Measurements from ENCODE around the gene ABCD4. TPM values are rescaled to one million over a fixed set of nuclear protein-coding genes. Genes with fewer than 3 reads are reported as not detected.

Gene ABCD4
- total and polyA plus RNA-seq, 4 donors, result 20.4 to 34.4 (median 29.1) TPM

DNA sequence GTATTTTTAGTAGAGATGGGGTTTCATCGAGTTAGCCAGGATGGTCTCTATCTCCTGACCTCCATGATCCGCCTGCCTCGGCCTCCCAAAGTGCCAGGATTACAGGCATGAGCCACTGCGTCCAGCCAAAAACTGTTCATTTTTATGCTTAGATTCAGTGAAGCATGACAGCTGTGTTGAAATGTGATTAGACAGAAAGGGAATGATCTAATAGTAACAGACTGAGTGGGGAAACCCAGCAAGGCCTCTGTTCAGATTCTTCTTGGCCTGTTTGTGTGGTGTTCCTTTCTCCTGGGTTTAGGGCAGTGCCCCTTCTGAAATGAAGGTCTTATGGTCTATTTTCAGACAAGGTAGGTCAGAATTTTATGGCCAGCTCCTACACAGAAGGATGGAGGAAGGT lies 11.8 kb upstream of the ABCD4 start:
- H3K9me3 ChIP-seq (ENCODE audit: control insufficient read depth in 4 of 4, low read length in 3 of 4), result no peaks in the 10 kb centered on the region
- no peak overlapping the region for H3K27ac ChIP-seq (ENCODE audit: low read depth in 1 of 2, low read length in 2 of 2)
- DNase-seq (ENCODE audit: low spot score), result no peak
- H3K27me3 ChIP-seq (ENCODE audit: control insufficient read depth in 4 of 4, insufficient read depth in 4 of 4, low read length in 3 of 4), result no peaks in the 10 kb centered on the region
- H3K9ac ChIP-seq (ENCODE audit: low read depth in 1 of 2, low read length in 2 of 2), result no peak overlapping the region
- H3K4me3 ChIP-seq (ENCODE audit: low read depth in 1 of 3, low read length in 3 of 3), result no peak overlapping the region
- no peak for TF ChIP-seq GABPA (IDR thresholded peaks at IDR 0.05 in 1 of 2, conservative IDR thresholded peaks at IDR 0.05 in 1 of 2)
- TF ChIP-seq FOXA1 (IDR thresholded peaks at IDR 0.05), result no peak
- TF ChIP-seq, protein P1, sequence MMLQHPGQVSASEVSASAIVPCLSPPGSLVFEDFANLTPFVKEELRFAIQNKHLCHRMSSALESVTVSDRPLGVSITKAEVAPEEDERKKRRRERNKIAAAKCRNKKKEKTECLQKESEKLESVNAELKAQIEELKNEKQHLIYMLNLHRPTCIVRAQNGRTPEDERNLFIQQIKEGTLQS (IDR thresholded peaks at IDR 0.05), result no peak
- TF ChIP-seq RXRA (IDR thresholded peaks at IDR 0.05), result no peak
- H3K4me1 ChIP-seq (ENCODE audit: control insufficient read depth in 4 of 4, insufficient read depth in 4 of 4, low read length in 3 of 4), result no peaks in the 10 kb centered on the region
- H3K36me3 ChIP-seq (ENCODE audit: control insufficient read depth in 4 of 4, insufficient read depth in 3 of 4, low read depth in 1 of 4, low read length in 3 of 4), result no peaks in the 10 kb centered on the region
- 90% methylated on average over 4 of the region's 4 CpGs for WGBS

DNA sequence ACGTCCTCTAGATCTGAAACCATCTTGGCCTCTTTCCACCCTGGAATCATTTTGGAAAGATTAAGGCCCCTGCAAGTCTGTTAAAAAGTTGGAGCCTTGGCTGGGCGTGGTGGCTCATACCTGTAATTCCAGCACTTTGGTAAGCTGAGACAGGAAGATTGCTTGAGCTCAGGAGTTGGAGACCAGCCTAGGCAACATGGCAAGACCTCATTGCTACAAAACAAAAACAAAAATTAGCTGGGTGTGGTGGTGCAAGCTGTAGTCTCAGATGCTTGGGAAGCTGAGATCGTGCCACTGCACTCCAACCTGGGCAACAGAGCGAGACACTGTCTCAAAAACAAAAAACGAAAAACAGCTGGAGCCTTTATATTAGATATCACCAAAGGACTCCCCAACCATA lies 10.9 kb upstream of the ABCD4 start:
- H3K9ac ChIP-seq (ENCODE audit: low read depth in 1 of 2, low read length in 2 of 2), result no peak overlapping the region
- H3K36me3 ChIP-seq (ENCODE audit: control insufficient read depth in 4 of 4, insufficient read depth in 3 of 4, low read depth in 1 of 4, low read length in 3 of 4), result no peaks in the 10 kb centered on the region
- no peak overlapping the region for H3K27ac ChIP-seq (ENCODE audit: low read depth in 1 of 2, low read length in 2 of 2)
- WGBS, result 84% methylated on average over 5 of the region's 5 CpGs
- TF ChIP-seq, protein P2, sequence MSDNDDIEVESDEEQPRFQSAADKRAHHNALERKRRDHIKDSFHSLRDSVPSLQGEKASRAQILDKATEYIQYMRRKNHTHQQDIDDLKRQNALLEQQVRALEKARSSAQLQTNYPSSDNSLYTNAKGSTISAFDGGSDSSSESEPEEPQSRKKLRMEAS (IDR thresholded peaks at IDR 0.05), result no peak
- TF ChIP-seq, protein P3, sequence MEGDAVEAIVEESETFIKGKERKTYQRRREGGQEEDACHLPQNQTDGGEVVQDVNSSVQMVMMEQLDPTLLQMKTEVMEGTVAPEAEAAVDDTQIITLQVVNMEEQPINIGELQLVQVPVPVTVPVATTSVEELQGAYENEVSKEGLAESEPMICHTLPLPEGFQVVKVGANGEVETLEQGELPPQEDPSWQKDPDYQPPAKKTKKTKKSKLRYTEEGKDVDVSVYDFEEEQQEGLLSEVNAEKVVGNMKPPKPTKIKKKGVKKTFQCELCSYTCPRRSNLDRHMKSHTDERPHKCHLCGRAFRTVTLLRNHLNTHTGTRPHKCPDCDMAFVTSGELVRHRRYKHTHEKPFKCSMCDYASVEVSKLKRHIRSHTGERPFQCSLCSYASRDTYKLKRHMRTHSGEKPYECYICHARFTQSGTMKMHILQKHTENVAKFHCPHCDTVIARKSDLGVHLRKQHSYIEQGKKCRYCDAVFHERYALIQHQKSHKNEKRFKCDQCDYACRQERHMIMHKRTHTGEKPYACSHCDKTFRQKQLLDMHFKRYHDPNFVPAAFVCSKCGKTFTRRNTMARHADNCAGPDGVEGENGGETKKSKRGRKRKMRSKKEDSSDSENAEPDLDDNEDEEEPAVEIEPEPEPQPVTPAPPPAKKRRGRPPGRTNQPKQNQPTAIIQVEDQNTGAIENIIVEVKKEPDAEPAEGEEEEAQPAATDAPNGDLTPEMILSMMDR (IDR thresholded peaks at IDR 0.05; ENCODE audit: low read depth, low read length, missing input control), result no peak
- TF ChIP-seq FOXA1 (IDR thresholded peaks at IDR 0.05), result no peak
- no peak for TF ChIP-seq RXRA (IDR thresholded peaks at IDR 0.05)
- no peak for TF ChIP-seq HNF4A (conservative IDR thresholded peaks at IDR 0.05)
- TF ChIP-seq SP1 (IDR thresholded peaks at IDR 0.05), result no peak
- TF ChIP-seq EGR1 (IDR thresholded peaks at IDR 0.05; ENCODE audit: low read depth in 2 of 2), result no peak
- TF ChIP-seq NR2F2 (IDR thresholded peaks at IDR 0.05), result no peak
- no peak for TF ChIP-seq YY1 (IDR thresholded peaks at IDR 0.05)
- no peak for TF ChIP-seq GABPA (IDR thresholded peaks at IDR 0.05 in 1 of 2, conservative IDR thresholded peaks at IDR 0.05 in 1 of 2)
- no peak for TF ChIP-seq RAD21 (IDR thresholded peaks at IDR 0.05)
- no peak for TF ChIP-seq FOXA2 (IDR thresholded peaks at IDR 0.05)
- TF ChIP-seq TAF1 (conservative IDR thresholded peaks at IDR 0.05), result no peak
- TF ChIP-seq, protein P4, sequence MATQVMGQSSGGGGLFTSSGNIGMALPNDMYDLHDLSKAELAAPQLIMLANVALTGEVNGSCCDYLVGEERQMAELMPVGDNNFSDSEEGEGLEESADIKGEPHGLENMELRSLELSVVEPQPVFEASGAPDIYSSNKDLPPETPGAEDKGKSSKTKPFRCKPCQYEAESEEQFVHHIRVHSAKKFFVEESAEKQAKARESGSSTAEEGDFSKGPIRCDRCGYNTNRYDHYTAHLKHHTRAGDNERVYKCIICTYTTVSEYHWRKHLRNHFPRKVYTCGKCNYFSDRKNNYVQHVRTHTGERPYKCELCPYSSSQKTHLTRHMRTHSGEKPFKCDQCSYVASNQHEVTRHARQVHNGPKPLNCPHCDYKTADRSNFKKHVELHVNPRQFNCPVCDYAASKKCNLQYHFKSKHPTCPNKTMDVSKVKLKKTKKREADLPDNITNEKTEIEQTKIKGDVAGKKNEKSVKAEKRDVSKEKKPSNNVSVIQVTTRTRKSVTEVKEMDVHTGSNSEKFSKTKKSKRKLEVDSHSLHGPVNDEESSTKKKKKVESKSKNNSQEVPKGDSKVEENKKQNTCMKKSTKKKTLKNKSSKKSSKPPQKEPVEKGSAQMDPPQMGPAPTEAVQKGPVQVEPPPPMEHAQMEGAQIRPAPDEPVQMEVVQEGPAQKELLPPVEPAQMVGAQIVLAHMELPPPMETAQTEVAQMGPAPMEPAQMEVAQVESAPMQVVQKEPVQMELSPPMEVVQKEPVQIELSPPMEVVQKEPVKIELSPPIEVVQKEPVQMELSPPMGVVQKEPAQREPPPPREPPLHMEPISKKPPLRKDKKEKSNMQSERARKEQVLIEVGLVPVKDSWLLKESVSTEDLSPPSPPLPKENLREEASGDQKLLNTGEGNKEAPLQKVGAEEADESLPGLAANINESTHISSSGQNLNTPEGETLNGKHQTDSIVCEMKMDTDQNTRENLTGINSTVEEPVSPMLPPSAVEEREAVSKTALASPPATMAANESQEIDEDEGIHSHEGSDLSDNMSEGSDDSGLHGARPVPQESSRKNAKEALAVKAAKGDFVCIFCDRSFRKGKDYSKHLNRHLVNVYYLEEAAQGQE (IDR thresholded peaks at IDR 0.05), result no peak
- no peak for TF ChIP-seq HNF4G (IDR thresholded peaks at IDR 0.05)
- TF ChIP-seq, protein P5, sequence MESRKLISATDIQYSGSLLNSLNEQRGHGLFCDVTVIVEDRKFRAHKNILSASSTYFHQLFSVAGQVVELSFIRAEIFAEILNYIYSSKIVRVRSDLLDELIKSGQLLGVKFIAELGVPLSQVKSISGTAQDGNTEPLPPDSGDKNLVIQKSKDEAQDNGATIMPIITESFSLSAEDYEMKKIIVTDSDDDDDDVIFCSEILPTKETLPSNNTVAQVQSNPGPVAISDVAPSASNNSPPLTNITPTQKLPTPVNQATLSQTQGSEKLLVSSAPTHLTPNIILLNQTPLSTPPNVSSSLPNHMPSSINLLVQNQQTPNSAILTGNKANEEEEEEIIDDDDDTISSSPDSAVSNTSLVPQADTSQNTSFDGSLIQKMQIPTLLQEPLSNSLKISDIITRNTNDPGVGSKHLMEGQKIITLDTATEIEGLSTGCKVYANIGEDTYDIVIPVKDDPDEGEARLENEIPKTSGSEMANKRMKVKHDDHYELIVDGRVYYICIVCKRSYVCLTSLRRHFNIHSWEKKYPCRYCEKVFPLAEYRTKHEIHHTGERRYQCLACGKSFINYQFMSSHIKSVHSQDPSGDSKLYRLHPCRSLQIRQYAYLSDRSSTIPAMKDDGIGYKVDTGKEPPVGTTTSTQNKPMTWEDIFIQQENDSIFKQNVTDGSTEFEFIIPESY (IDR thresholded peaks at IDR 0.05), result no peak
- H3K27me3 ChIP-seq (ENCODE audit: control insufficient read depth in 4 of 4, insufficient read depth in 4 of 4, low read length in 3 of 4), result no peaks in the 10 kb centered on the region
- no peaks in the 10 kb centered on the region for H3K4me1 ChIP-seq (ENCODE audit: control insufficient read depth in 4 of 4, insufficient read depth in 4 of 4, low read length in 3 of 4)
- no peak overlapping the region for H3K4me3 ChIP-seq (ENCODE audit: low read depth in 1 of 3, low read length in 3 of 3)
- DNase-seq (ENCODE audit: low spot score), result no peak
- H3K9me3 ChIP-seq (ENCODE audit: control insufficient read depth in 4 of 4, low read length in 3 of 4), result no peaks in the 10 kb centered on the region

Measured in liver (tissue), 9 donors.